Measurements from ENCODE around the gene ACSS2.

Gene ACSS2

GRCh38 chr20:34907616-34908469, 31.4 kb downstream of the ACSS2 start:
- DNase-seq (ENCODE audit: low spot score), result peak; percentile 11

- DNase-seq (ENCODE audit: low spot score), result no peak
Observed at GRCh38 chr20:34915131-34915530, 38.7 kb downstream of the ACSS2 start.

- no peak for DNase-seq (ENCODE audit: low spot score)
Observed at GRCh38 chr20:34915749-34916455, 39.5 kb downstream of the ACSS2 start.

- no peak for DNase-seq (ENCODE audit: low spot score)
Observed at GRCh38 chr20:34916774-34917354, 40.5 kb downstream of the ACSS2 start.

- no peak for DNase-seq (ENCODE audit: low spot score)
Observed at GRCh38 chr20:34920055-34920454, 43.6 kb downstream of the ACSS2 start.

GRCh38 chr20:34921436-34921835, 45.0 kb downstream of the ACSS2 start:
- no peak for DNase-seq (ENCODE audit: low spot score)

GRCh38 chr20:34922654-34923381, 46.4 kb downstream of the ACSS2 start:
- no peak for DNase-seq (ENCODE audit: low spot score)

- DNase-seq (ENCODE audit: low spot score), result no peak
Observed at GRCh38 chr20:34923414-34923813, 47.0 kb downstream of the ACSS2 start.

GRCh38 chr20:34925341-34925740, 48.9 kb downstream of the ACSS2 start:
- DNase-seq (ENCODE audit: low spot score), result no peak

GRCh38 chr20:34925981-34926380, 49.6 kb downstream of the ACSS2 start:
- DNase-seq (ENCODE audit: low spot score), result no peak

GRCh38 chr20:34926581-34926980, 50.2 kb downstream of the ACSS2 start:
- no peak for DNase-seq (ENCODE audit: low spot score)

GRCh38 chr20:34927736-34928135, 51.3 kb downstream of the ACSS2 start:
- no peak for DNase-seq (ENCODE audit: low spot score)

- no peak for DNase-seq (ENCODE audit: low spot score)
Observed at GRCh38 chr20:34928411-34928810, 52.0 kb downstream of the ACSS2 start.

GRCh38 chr20:34931771-34932170, 55.4 kb downstream of the ACSS2 start:
- no peak for DNase-seq (ENCODE audit: low spot score)

- DNase-seq (ENCODE audit: low spot score), result peak; percentile 43
Observed at GRCh38 chr20:34938466-34939163, 62.2 kb downstream of the ACSS2 start.

GRCh38 chr20:34940081-34940481, 63.7 kb downstream of the ACSS2 start:
- DNase-seq (ENCODE audit: low spot score), result no peak

GRCh38 chr20:34941226-34941625, 64.8 kb downstream of the ACSS2 start:
- DNase-seq (ENCODE audit: low spot score), result no peak

GRCh38 chr20:34942301-34942700, 65.9 kb downstream of the ACSS2 start:
- DNase-seq (ENCODE audit: low spot score), result no peak

- no peak for DNase-seq (ENCODE audit: low spot score)
Observed at GRCh38 chr20:34943808-34944567, 67.6 kb downstream of the ACSS2 start.

GRCh38 chr20:34945315-34946077, 69.1 kb downstream of the ACSS2 start:
- no peak for DNase-seq (ENCODE audit: low spot score)
